Hippocampal formation (tissue), 2 donors: ENCODE results near the gene PDE3B.
"Not testable (repeated sequence)": the region's sequence is repeated elsewhere in the genome, so short reads cannot be mapped to it uniquely, and the experiment has no call there.

ENCODE experiments used
- DNase-seq, 2 donors: peaks; one replicate each; lab custom pipeline; 2025; lab: John Stamatoyannopoulos, UW

Gene PDE3B

GRCh38 chr11:14641801-14642200 lies 1.8 kb upstream of the PDE3B start:
- no peak for DNase-seq

GRCh38 chr11:14642453-14642852 lies 1.2 kb upstream of the PDE3B start:
- no peak for DNase-seq

- no peak for DNase-seq
Measured at GRCh38 chr11:14642873-14643696, 519 bp upstream of the PDE3B start.

GRCh38 chr11:14644226-14645014 lies 816 bp downstream of the PDE3B start:
- DNase-seq, result peak in 1 of 2 donors; percentile 43

- no peak for DNase-seq
Measured at GRCh38 chr11:14645015-14645912, 1.7 kb downstream of the PDE3B start.

GRCh38 chr11:14645985-14646900 lies 2.6 kb downstream of the PDE3B start:
- no peak for DNase-seq

GRCh38 chr11:14650064-14650463 lies 6.5 kb downstream of the PDE3B start:
- DNase-seq, result no peak

- no peak for DNase-seq
Measured at GRCh38 chr11:14653090-14653489, 9.5 kb downstream of the PDE3B start.

GRCh38 chr11:14655435-14655834 lies 11.8 kb downstream of the PDE3B start:
- DNase-seq, result no peak

- no peak for DNase-seq
Measured at GRCh38 chr11:14656536-14657457, 13.2 kb downstream of the PDE3B start.

GRCh38 chr11:14657841-14658240 lies 14.2 kb downstream of the PDE3B start:
- DNase-seq, result no peak

GRCh38 chr11:14664926-14665325 lies 21.3 kb downstream of the PDE3B start:
- DNase-seq, result not testable (repeated sequence)

- not testable (repeated sequence) for DNase-seq
Measured at GRCh38 chr11:14667329-14667728, 23.7 kb downstream of the PDE3B start.

GRCh38 chr11:14668731-14669301 lies 25.2 kb downstream of the PDE3B start:
- DNase-seq, result no peak

GRCh38 chr11:14669499-14669898 lies 25.9 kb downstream of the PDE3B start:
- no peak for DNase-seq

GRCh38 chr11:14669958-14670357 lies 26.4 kb downstream of the PDE3B start:
- no peak for DNase-seq

- no peak for DNase-seq
Measured at GRCh38 chr11:14672635-14673034, 29.0 kb downstream of the PDE3B start.

GRCh38 chr11:14673421-14673820 lies 29.8 kb downstream of the PDE3B start:
- no peak for DNase-seq

GRCh38 chr11:14673824-14674405 lies 30.3 kb downstream of the PDE3B start:
- no peak for DNase-seq
